ENCODE results near the gene TGM3. TPM values are rescaled to one million over a fixed set of nuclear protein-coding genes. Genes with fewer than 3 reads are reported as not detected.

TGM3 gene
- total RNA-seq, 1 donor from 2014 or later: not detected

DNA sequence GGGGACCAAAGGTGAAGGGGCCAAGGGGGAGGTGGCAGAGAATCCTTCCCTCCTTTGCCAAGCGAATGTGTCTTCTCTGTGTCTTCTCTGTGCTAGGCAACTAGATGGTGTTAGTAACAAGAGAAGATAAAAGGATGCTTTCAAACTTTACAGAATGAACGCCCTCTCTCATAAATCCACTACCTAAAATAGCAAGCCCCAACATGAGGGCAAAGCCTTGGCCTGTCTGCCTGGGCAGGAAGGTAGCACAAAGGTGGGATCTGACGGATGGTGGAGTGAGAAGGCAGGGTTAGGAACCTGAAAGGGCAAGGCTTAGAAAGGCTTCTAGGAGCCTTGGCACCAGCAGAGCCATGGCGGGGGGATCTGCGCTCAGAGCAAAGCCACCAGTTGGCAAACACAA lies 13.6 kb upstream of the TGM3 start:
- Mint-ChIP-seq H3K27ac (ENCODE audit: unreplicated experiment) (no peak overlapping the region), H3K27me3 (ENCODE audit: unreplicated experiment) (no peaks in the 10 kb centered on the region), H3K36me3 (ENCODE audit: unreplicated experiment) (no peaks in the 10 kb centered on the region), H3K4me3 (ENCODE audit: unreplicated experiment) (no peak overlapping the region), H3K9me3 (ENCODE audit: unreplicated experiment) (no peaks in the 10 kb centered on the region), H3K4me1 (ENCODE audit: unreplicated experiment) (no peaks in the 10 kb centered on the region)
- TF ChIP-seq, protein P1, sequence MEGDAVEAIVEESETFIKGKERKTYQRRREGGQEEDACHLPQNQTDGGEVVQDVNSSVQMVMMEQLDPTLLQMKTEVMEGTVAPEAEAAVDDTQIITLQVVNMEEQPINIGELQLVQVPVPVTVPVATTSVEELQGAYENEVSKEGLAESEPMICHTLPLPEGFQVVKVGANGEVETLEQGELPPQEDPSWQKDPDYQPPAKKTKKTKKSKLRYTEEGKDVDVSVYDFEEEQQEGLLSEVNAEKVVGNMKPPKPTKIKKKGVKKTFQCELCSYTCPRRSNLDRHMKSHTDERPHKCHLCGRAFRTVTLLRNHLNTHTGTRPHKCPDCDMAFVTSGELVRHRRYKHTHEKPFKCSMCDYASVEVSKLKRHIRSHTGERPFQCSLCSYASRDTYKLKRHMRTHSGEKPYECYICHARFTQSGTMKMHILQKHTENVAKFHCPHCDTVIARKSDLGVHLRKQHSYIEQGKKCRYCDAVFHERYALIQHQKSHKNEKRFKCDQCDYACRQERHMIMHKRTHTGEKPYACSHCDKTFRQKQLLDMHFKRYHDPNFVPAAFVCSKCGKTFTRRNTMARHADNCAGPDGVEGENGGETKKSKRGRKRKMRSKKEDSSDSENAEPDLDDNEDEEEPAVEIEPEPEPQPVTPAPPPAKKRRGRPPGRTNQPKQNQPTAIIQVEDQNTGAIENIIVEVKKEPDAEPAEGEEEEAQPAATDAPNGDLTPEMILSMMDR (IDR thresholded peaks at IDR 0.05): no peak
- DNase-seq (ENCODE audit: extremely low spot score, unreplicated experiment): no peak

DNA sequence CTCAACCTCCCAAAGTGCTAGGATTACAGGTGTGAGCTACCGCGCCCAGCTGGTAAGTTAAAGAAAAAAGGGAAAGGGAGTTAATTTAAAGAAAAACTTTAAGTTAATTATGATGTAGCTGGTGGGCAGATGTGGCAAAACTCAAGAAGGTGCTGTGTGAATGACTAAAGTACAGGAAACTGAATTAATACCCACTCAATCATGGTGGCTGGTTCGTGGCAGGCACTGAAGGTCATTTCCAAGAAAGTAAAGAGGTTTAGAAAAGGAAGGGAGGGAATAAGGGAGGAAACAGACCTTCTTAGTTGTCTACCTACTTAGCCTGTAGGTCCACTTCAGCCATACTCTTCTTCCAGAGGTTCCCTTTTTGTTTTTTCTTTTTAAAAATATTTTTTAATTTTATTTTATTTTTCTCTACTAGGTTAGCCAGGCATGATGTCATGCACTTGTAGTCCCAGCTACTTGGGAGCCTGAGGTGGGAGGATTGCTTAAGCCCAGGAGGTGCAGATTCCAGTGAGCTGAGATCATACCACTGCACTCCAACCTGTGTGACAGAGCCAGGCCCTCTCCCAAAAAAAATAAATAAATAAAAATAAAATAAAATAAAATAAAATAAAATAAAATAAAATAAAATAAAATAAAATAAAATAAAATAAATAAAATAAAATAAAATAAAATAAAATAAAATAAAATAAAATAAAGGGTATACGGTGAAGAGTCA lies 11.9 kb upstream of the TGM3 start:
- no peak for DNase-seq (ENCODE audit: extremely low spot score, unreplicated experiment)

DNA sequence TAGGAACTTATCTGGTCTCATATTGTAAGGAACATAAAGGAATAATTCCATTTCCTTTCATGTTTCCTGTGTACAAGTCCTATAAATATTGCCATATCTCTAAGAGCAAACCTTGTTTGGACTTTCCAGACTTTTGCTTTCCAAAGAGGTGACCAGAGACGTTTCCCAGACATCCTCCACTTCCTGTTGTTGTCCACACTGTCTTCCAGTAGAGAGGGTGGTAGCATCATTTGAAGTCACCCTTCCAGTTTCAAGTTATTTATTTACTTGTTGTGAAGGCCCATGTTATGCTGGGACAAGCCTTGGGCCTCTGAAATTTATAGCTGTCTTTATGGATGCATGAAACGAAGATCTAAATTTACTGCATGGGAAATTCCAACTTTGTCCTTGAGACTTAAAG lies 10.6 kb upstream of the TGM3 start:
- TF ChIP-seq, protein P1 (IDR thresholded peaks at IDR 0.05): no peak
- Mint-ChIP-seq H3K9me3 (ENCODE audit: unreplicated experiment) (no peaks in the 10 kb centered on the region), H3K4me3 (ENCODE audit: unreplicated experiment) (no peak overlapping the region), H3K36me3 (ENCODE audit: unreplicated experiment) (no peaks in the 10 kb centered on the region), H3K27ac (ENCODE audit: unreplicated experiment) (no peak overlapping the region), H3K4me1 (ENCODE audit: unreplicated experiment) (no peaks in the 10 kb centered on the region), H3K27me3 (ENCODE audit: unreplicated experiment) (no peaks in the 10 kb centered on the region)
- DNase-seq (ENCODE audit: extremely low spot score, unreplicated experiment): no peak

More for the DNA sequence above, 11.9 kb upstream of the TGM3 start:
- Mint-ChIP-seq H3K27ac (ENCODE audit: unreplicated experiment) (no peak overlapping the region), H3K36me3 (ENCODE audit: unreplicated experiment) (no peaks in the 10 kb centered on the region), H3K4me1 (ENCODE audit: unreplicated experiment) (no peaks in the 10 kb centered on the region), H3K4me3 (ENCODE audit: unreplicated experiment) (no peak overlapping the region), H3K9me3 (ENCODE audit: unreplicated experiment) (no peaks in the 10 kb centered on the region), H3K27me3 (ENCODE audit: unreplicated experiment) (no peaks in the 10 kb centered on the region)
- TF ChIP-seq, protein P1 (IDR thresholded peaks at IDR 0.05): no peak

DNA sequence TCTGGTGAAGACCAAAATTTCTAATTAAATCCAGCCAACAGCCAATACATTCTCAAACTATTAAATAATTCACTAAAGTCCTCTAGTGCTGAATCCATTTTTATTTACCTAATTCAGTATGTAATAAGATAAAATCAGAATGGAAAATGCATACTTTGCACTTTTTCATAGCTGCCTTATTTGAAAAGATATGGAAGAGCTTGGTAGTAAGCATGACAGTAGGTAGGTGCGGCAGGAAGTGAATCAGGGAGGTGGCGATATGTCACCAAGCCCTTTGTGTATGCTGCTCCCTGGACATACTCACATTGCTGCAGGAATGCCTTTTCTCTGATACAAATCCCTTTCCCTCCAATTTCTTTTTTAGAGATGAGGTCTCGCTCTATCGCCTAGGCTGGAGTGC lies 10.2 kb upstream of the TGM3 start:
- Mint-ChIP-seq H3K27ac (ENCODE audit: unreplicated experiment) (no peak overlapping the region), H3K4me1 (ENCODE audit: unreplicated experiment) (no peaks in the 10 kb centered on the region), H3K36me3 (ENCODE audit: unreplicated experiment) (no peaks in the 10 kb centered on the region), H3K9me3 (ENCODE audit: unreplicated experiment) (no peaks in the 10 kb centered on the region), H3K4me3 (ENCODE audit: unreplicated experiment) (no peak overlapping the region), H3K27me3 (ENCODE audit: unreplicated experiment) (no peaks in the 10 kb centered on the region)
- no peak for DNase-seq (ENCODE audit: extremely low spot score, unreplicated experiment)
- TF ChIP-seq, protein P1 (IDR thresholded peaks at IDR 0.05): no peak

DNA sequence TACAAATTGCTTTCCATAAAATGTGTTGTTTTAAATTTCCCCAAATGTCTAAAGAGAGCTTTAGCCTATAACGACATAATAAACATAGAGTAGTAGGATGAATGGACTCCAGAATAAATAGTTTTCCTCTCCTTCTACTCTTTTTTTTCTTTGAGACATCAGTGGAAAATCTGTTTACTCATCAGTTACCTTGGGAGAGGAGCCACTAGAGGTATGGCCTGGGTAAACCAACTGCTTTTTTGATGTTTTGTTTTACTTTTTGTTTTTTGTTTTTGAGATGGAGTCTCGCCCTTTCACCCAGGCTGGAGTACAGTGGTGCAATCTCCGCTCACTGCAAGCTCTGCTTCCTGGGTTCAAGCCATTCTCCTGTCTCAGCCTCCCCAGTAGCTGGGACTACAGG lies 8.3 kb upstream of the TGM3 start:
- DNase-seq (ENCODE audit: extremely low spot score, unreplicated experiment): no peak
- Mint-ChIP-seq H3K4me1 (ENCODE audit: unreplicated experiment) (no peaks in the 10 kb centered on the region), H3K9me3 (ENCODE audit: unreplicated experiment) (no peaks in the 10 kb centered on the region), H3K27me3 (ENCODE audit: unreplicated experiment) (peaks cover 2% of the 10 kb centered on the region), H3K4me3 (ENCODE audit: unreplicated experiment) (no peak overlapping the region), H3K36me3 (ENCODE audit: unreplicated experiment) (no peaks in the 10 kb centered on the region), H3K27ac (ENCODE audit: unreplicated experiment) (no peak overlapping the region)
- TF ChIP-seq, protein P1 (IDR thresholded peaks at IDR 0.05): no peak
